Loucy (cell line): Measurements from ENCODE around the gene HEG1.

Source experiments
- H2AFZ ChIP-seq: fragments of 200-600 bp; sonication (generic); 2 replicates; pipeline ENCODE4 v1.6.0; 2016; ENCODE audit warnings: antibody characterized with exemption, mild to moderate bottlenecking, low read length, moderate library complexity
- H3F3A ChIP-seq: fragments of 200-600 bp; 2 replicates; pipeline ENCODE4 v1.6.0; 2016; ENCODE audit warnings: antibody characterized with exemption, low read depth, mild to moderate bottlenecking
- H3K27me3 ChIP-seq: fragments of 200-600 bp; sonication (generic); 2 replicates; pipeline ENCODE4 v1.6.1; 2014; ENCODE audit warnings: low read length, mild to moderate bottlenecking; ENCODE audit not compliant: insufficient read depth, poor library complexity, severe bottlenecking
- H3K36me3 ChIP-seq: fragments of 200-600 bp; sonication (generic); 2 replicates; pipeline ENCODE4 v1.6.1; 2016; ENCODE audit warnings: low read length; ENCODE audit not compliant: insufficient read depth
- H3K4me1 ChIP-seq: fragments of 200-600 bp; sonication (generic); 2 replicates; pipeline ENCODE4 v1.5.1; 2014; ENCODE audit warnings: low read length, mild to moderate bottlenecking; ENCODE audit not compliant: insufficient read depth, poor library complexity, severe bottlenecking
- H3K4me2 ChIP-seq: fragments of 200-600 bp; sonication (generic); 2 replicates; pipeline ENCODE4 v1.6.0; 2014; ENCODE audit warnings: antibody characterized with exemption, low read length, low read depth, mild to moderate bottlenecking; ENCODE audit not compliant: poor library complexity, severe bottlenecking
- H3K4me3 ChIP-seq: fragments of 200-600 bp; sonication (generic); 2 replicates; pipeline ENCODE4 v1.5.1; 2014; ENCODE audit warnings: low read length, mild to moderate bottlenecking, mixed read lengths; ENCODE audit not compliant: poor library complexity, severe bottlenecking
- H3K79me2 ChIP-seq: fragments of 200-600 bp; sonication (generic); 2 replicates; pipeline ENCODE4 v1.6.1; 2014; ENCODE audit warnings: low read length; ENCODE audit not compliant: insufficient read depth
- H3K9ac ChIP-seq: fragments of 200-600 bp; sonication (generic); 2 replicates; pipeline ENCODE4 v1.6.0; 2014; ENCODE audit warnings: mild to moderate bottlenecking, low read depth, low read length, moderate library complexity; ENCODE audit not compliant: poor library complexity, severe bottlenecking
- H3K9me2 ChIP-seq: fragments of 200-600 bp; sonication (generic); replicated peaks from 2 replicates; pipeline ENCODE4 v1.6.1; 2016; ENCODE audit warnings: low read depth, low read length, mixed read lengths
- H3K9me3 ChIP-seq: fragments of 200-600 bp; sonication (generic); 2 replicates; pipeline ENCODE4 v1.6.1; 2014; ENCODE audit warnings: mild to moderate bottlenecking, antibody characterized with exemption, low read length, low read depth; ENCODE audit not compliant: insufficient read depth
- H4K20me1 ChIP-seq: fragments of 200-600 bp; sonication (generic); 2 replicates; pipeline ENCODE4 v1.6.0; 2014; ENCODE audit warnings: antibody characterized with exemption, low read length, mild to moderate bottlenecking; ENCODE audit not compliant: insufficient read depth, poor library complexity, severe bottlenecking
- EZH2phosphoT487 ChIP-seq: fragments of 200-600 bp; IDR thresholded peaks from 2 replicates; pipeline ENCODE4 v1.6.1; 2018; ENCODE audit warnings: antibody characterized with exemption, mild to moderate bottlenecking, moderate library complexity, borderline replicate concordance
- TF ChIP-seq, protein P1 (sequence below): fragments of 200-600 bp; sonication (generic); conservative IDR thresholded peaks from 2 replicates; pipeline ENCODE4 v1.5.1; 2014; ENCODE audit warnings: mild to moderate bottlenecking, antibody characterized with exemption, low read length

HEG1 gene

DNA sequence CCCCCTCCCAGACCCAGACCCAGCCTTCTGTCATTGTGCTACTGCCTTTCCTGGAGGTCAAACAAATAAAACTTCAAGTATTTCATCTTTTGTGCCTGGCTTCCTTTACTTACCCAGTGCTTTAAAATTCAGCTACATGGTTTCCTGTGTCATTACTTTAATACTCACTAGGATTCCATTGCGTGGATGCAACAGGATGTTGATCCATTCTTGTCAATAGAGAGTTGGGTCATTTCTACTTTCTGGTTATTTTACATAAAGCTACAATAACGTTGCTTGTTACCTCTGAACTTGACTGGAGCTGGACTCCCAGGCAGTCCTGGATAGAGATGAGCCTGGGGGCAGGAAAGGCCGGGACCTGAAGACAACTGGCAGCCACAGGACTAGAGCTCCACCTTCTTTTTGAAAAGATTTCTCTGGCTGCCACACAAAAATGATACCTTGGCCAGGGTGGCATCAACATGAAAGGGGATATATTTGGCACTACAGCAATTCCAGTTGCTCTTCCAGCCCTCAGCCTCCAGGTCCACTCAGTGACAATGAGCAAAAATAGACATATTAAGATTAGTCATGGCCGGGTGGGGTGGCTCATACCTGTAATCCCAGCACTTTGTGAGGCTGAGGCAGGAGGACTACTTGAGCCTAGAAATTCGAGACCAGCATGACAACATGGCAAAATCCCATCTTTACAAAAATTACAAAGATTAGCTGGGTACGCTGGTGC is 23.3 kb upstream of the HEG1 start:
- H3F3A ChIP-seq = no peaks in the 10 kb centered on the region
- H4K20me1 ChIP-seq = no peaks in the 10 kb centered on the region
- no peaks in the 10 kb centered on the region for H3K9me2 ChIP-seq
- no peaks in the 10 kb centered on the region for H3K9me3 ChIP-seq
- no peak overlapping the region for H3K4me3 ChIP-seq
- no peak overlapping the region for H3K9ac ChIP-seq
- H2AFZ ChIP-seq = no peak overlapping the region
- no peaks in the 10 kb centered on the region for H3K36me3 ChIP-seq
- H3K4me2 ChIP-seq = no peak overlapping the region
- peaks cover 6% of the 10 kb centered on the region for H3K4me1 ChIP-seq
- no peaks in the 10 kb centered on the region for H3K79me2 ChIP-seq
- no peaks in the 10 kb centered on the region for H3K27me3 ChIP-seq
- TF ChIP-seq EZH2phosphoT487 = no peak
- TF ChIP-seq, protein P1, sequence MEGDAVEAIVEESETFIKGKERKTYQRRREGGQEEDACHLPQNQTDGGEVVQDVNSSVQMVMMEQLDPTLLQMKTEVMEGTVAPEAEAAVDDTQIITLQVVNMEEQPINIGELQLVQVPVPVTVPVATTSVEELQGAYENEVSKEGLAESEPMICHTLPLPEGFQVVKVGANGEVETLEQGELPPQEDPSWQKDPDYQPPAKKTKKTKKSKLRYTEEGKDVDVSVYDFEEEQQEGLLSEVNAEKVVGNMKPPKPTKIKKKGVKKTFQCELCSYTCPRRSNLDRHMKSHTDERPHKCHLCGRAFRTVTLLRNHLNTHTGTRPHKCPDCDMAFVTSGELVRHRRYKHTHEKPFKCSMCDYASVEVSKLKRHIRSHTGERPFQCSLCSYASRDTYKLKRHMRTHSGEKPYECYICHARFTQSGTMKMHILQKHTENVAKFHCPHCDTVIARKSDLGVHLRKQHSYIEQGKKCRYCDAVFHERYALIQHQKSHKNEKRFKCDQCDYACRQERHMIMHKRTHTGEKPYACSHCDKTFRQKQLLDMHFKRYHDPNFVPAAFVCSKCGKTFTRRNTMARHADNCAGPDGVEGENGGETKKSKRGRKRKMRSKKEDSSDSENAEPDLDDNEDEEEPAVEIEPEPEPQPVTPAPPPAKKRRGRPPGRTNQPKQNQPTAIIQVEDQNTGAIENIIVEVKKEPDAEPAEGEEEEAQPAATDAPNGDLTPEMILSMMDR = no peak

DNA sequence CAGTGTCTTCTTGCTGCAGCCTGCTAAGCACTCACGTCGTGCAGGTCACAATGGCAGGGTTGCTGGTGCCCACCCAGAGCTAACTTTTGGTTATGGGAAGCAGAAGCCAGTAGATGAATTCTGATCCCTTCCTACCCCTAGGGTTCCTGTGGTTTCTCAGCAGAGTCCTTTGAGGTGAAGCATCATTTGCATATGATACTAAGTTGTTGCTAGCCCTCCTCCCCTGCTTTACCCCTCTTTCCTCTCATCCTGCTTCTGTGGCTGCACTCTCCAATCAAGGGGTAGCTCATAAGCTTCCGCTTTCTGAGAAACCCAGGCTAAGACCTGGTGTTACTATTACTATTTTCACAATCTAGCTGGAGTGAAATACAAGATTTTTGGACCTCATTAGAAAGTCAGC is 22.1 kb upstream of the HEG1 start:
- H3K9me3 ChIP-seq = no peaks in the 10 kb centered on the region
- H3K27me3 ChIP-seq = no peaks in the 10 kb centered on the region
- H3K79me2 ChIP-seq = no peaks in the 10 kb centered on the region
- no peak overlapping the region for H3K9ac ChIP-seq
- H3F3A ChIP-seq = no peaks in the 10 kb centered on the region
- no peak overlapping the region for H3K4me2 ChIP-seq
- peaks cover 6% of the 10 kb centered on the region for H3K4me1 ChIP-seq
- H3K36me3 ChIP-seq = no peaks in the 10 kb centered on the region
- no peak overlapping the region for H2AFZ ChIP-seq
- TF ChIP-seq, protein P1 = no peak
- no peak for TF ChIP-seq EZH2phosphoT487
- H3K4me3 ChIP-seq = no peak overlapping the region
- no peaks in the 10 kb centered on the region for H4K20me1 ChIP-seq
- H3K9me2 ChIP-seq = no peaks in the 10 kb centered on the region

DNA sequence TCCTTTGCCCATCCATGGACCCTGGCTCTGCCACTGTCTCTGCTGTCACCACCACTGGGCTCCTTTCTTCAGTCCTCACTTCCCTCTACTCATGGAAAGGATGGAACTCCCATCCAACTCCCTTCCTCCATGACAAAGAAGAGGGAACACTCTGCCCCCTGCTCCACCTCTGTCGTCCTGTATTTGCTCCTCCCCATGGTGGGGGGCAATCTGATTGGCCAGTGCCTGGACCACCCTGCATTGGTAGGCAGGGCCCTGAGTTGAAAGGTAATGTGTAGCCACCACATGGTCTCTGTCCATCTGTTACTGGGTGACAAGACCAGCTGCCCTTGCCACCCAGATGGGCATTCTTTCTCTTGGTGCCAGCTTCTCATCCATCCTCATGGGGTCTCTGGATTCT is 20.7 kb upstream of the HEG1 start:
- H2AFZ ChIP-seq = no peak overlapping the region
- TF ChIP-seq, protein P1 = no peak
- TF ChIP-seq EZH2phosphoT487 = no peak
- no peaks in the 10 kb centered on the region for H3F3A ChIP-seq
- H3K27me3 ChIP-seq = no peaks in the 10 kb centered on the region
- H4K20me1 ChIP-seq = no peaks in the 10 kb centered on the region
- no peaks in the 10 kb centered on the region for H3K9me3 ChIP-seq
- peaks cover 6% of the 10 kb centered on the region for H3K4me1 ChIP-seq
- no peaks in the 10 kb centered on the region for H3K36me3 ChIP-seq
- H3K4me3 ChIP-seq = no peak overlapping the region
- H3K9ac ChIP-seq = no peak overlapping the region
- no peaks in the 10 kb centered on the region for H3K79me2 ChIP-seq
- no peaks in the 10 kb centered on the region for H3K9me2 ChIP-seq
- no peak overlapping the region for H3K4me2 ChIP-seq
